B cell (primary cell): ENCODE results near the gene SLC18A3. TPM values are rescaled to one million over a fixed set of nuclear protein-coding genes. Genes with fewer than 3 reads are reported as not detected.

Source experiments
- ATAC-seq: fragments of 200-7000 bp; cut with Tn5 transposase; one replicate; pipeline ENCODE4 v1.10.0; 2021; ENCODE audit warnings: low read depth, mild to moderate bottlenecking, moderate number of reproducible peaks, moderate library complexity
- CTCF ChIA-PET: fragments of 350-600 bp; sonication (Branson Sonifier 250); formaldehyde crosslinking; loops from one replicate; lab custom pipeline; 2021; ENCODE audit warnings: antibody characterized with exemption, inconsistent platforms; lab: Charles Lee
- POLR2A ChIA-PET: fragments of 350-600 bp; sonication (Branson Sonifier 250); formaldehyde crosslinking; loops from one replicate; lab custom pipeline; 2021; ENCODE audit warnings: antibody characterized with exemption; lab: Charles Lee
- DNase-seq: peaks from one replicate; pipeline ENCODE4 v3.0.0; 2013
- H2AFZ ChIP-seq: 2 replicates; pipeline ENCODE4 v1.6.1; 2012; ENCODE audit warnings: mild to moderate bottlenecking, low read depth, low read length; ENCODE audit not compliant: insufficient read depth, poor library complexity, severe bottlenecking
- H3K27ac ChIP-seq, 2 donors: 1 replicate in 1 of 2; 2 replicates in 1 of 2; pipeline ENCODE4 v1.5.1; 2012 to 2013; ENCODE audit warnings: low read length in 2 of 2, mild to moderate bottlenecking in 2 of 2, moderate library complexity in 1 of 2
- H3K27me3 ChIP-seq, 4 experiments: fragments of 200-600 bp in 1 of 4; sonication (generic) in 1 of 4; replicated peaks in 1 of 4; 1 replicate in 2 of 4; 2 replicates in 2 of 4; pipeline versions ENCODE4 v1.6.1 to v1.7.0; 2013 to 2016; ENCODE audit warnings: low read length in 3 of 4, mild to moderate bottlenecking in 2 of 4, mixed read lengths in 1 of 4, moderate library complexity in 1 of 4; ENCODE audit not compliant: insufficient read depth in 4 of 4, control insufficient read depth in 3 of 4; ENCODE audit errors: control extremely low read depth in 1 of 4
- H3K36me3 ChIP-seq, 2 experiments: replicated peaks in 1 of 2; 1 replicate in 1 of 2; 2 replicates in 1 of 2; pipeline versions ENCODE4 v1.6.1 to v1.7.1; 2013; ENCODE audit warnings: low read length in 1 of 2; ENCODE audit not compliant: insufficient read depth in 2 of 2, control insufficient read depth in 1 of 2; ENCODE audit errors: control extremely low read depth in 1 of 2, extremely low read depth in 1 of 2
- H3K4me1 ChIP-seq, 2 donors: fragments of 200-600 bp in 1 of 2; sonication (generic) in 1 of 2; 1 replicate in 1 of 2; 2 replicates in 1 of 2; pipeline versions ENCODE4 v1.5.1 to v1.6.1; 2013 to 2017; ENCODE audit warnings: low read length in 2 of 2; ENCODE audit not compliant: control insufficient read depth in 2 of 2, insufficient read depth in 2 of 2
- H3K4me2 ChIP-seq: replicated peaks from 2 replicates; pipeline ENCODE3; 2012; ENCODE audit warnings: mild to moderate bottlenecking, low read depth, low read length; ENCODE audit not compliant: poor library complexity, severe bottlenecking
- H3K4me3 ChIP-seq, 5 experiments: fragments of 200-600 bp in 1 of 5; sonication (generic) in 1 of 5; 1 replicate in 3 of 5; 2 replicates in 2 of 5; pipeline versions ENCODE4 v1.5.1 to v1.7.0; 2011 to 2016; ENCODE audit warnings: low read length in 4 of 5, mild to moderate bottlenecking in 4 of 5, low read depth in 2 of 5, control low read depth in 1 of 5, moderate library complexity in 1 of 5; ENCODE audit not compliant: insufficient read depth in 1 of 5; ENCODE audit errors: control extremely low read depth in 1 of 5, extremely low read depth in 1 of 5
- H3K79me2 ChIP-seq: fragments of 200-600 bp; sonication (generic); one replicate; pipeline ENCODE4 v1.6.0; 2016; ENCODE audit warnings: low read length; ENCODE audit not compliant: control insufficient read depth, insufficient read depth
- H3K9ac ChIP-seq: fragments of 200-600 bp; sonication (generic); 2 replicates; pipeline ENCODE4 v1.6.1; 2017; ENCODE audit warnings: mild to moderate bottlenecking, low read length, moderate library complexity
- H3K9me3 ChIP-seq, 3 donors: one replicate each; pipeline versions ENCODE4 v1.6.1 to v1.7.1; 2013; ENCODE audit warnings: low read length in 2 of 3; ENCODE audit not compliant: control insufficient read depth in 2 of 3, insufficient read depth in 1 of 3; ENCODE audit errors: control extremely low read depth in 1 of 3
- H4K20me1 ChIP-seq: 2 replicates; pipeline ENCODE4 v1.6.0; 2012; ENCODE audit warnings: mild to moderate bottlenecking, low read length; ENCODE audit not compliant: insufficient read depth, control insufficient read depth, poor library complexity, severe bottlenecking
- H3K27ac Mint-ChIP-seq: one replicate; pipeline ENCODE4 v1.8.0; 2021; ENCODE audit warnings: mixed read lengths
- H3K27me3 Mint-ChIP-seq: one replicate; pipeline ENCODE4 v1.8.0; 2021; ENCODE audit warnings: mixed read lengths
- H3K4me1 Mint-ChIP-seq: one replicate; pipeline ENCODE4 v1.8.0; 2021; ENCODE audit warnings: mixed read lengths
- H3K4me3 Mint-ChIP-seq: one replicate; pipeline ENCODE4 v1.8.0; 2021; ENCODE audit warnings: mixed read lengths
- H3K9me3 Mint-ChIP-seq: one replicate; pipeline ENCODE4 v1.8.0; 2022; ENCODE audit warnings: mixed read lengths; ENCODE audit not compliant: insufficient read depth
- CTCF ChIP-seq: fragments of 200-600 bp; IDR thresholded peaks from one replicate; pipeline ENCODE4 v1.8.0; 2022; ENCODE audit warnings: antibody characterized with exemption, mild to moderate bottlenecking
- EZH2 ChIP-seq: IDR thresholded peaks from 2 replicates; pipeline ENCODE4 v1.6.1; 2012; ENCODE audit warnings: borderline replicate concordance, low read depth, mild to moderate bottlenecking, moderate library complexity, low read length; ENCODE audit not compliant: insufficient read depth, poor library complexity, severe bottlenecking
- WGBS: methylation state at CpG from one replicate; pipeline ENCODE4 v1.1.5; 2013; ENCODE audit warnings: missing lambda C conversion rate; ENCODE audit not compliant: insufficient coverage; 5-methylcytosine and 5-hydroxymethylcytosine counted together
- intact Hi-C: fragments of 100-400 bp; cut with micrococcal nuclease; formaldehyde crosslinking; loops from one replicate; pipeline ENCODE4 v1.10.0; 2022
- polyA plus RNA-seq: library from polyadenylated mRNA; depleted of rRNA; stranded (reverse); fragments of >200 nt; gene quantifications from 2 replicates; pipeline ENCODE4 v1.2.3, GENCODE V29; 2012
- total RNA-seq, 2 donors: library from RNA; stranded (reverse); fragments of 120-200 nt in 1 of 2; gene quantifications; 1 replicate in 1 of 2; 2 replicates in 1 of 2; pipeline versions ENCODE4 v1.2.3 to v1.2.4, GENCODE V29; 2013 to 2022

SLC18A3 gene
- total and polyA plus RNA-seq, 2 donors (not counting 1 experiment from before 2014, with no cell fraction given), result not detected

DNA sequence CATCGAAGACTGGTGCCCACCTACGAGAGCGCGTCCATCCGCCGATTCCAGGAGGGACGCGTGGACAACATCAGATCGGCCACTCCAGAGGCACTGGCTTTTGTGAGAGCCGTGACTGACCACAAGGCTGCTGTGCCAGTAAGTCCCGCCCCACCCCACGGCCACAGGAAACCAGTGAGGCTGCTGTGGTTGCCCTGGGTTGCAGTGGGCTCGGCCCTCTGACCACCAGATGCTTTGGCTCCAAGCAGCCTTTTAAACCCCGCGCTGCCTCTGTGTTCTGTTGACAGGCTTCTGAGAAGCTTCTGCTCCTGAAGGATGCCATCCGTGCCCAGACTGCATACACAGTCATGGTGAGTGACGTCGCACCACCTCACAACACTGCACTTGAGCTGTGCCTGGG, 45.0 kb downstream of the SLC18A3 start:
- peaks cover 3% of the 10 kb centered on the region for H3K9me3 Mint-ChIP-seq
- DNase-seq, result no peak
- Histone ChIP-seq H4K20me1 (no peaks in the 10 kb centered on the region), H3K79me2 (no peaks in the 10 kb centered on the region), H3K27ac (no peak overlapping the region), H3K27me3 (no peaks in the 10 kb centered on the region), H3K4me2 (no peak overlapping the region), H3K4me3 (no peak overlapping the region), H3K36me3 (no peaks in the 10 kb centered on the region), H3K9ac (no peak overlapping the region), H3K4me1 (no peaks in the 10 kb centered on the region), H2AFZ (no peak overlapping the region), H3K9me3 (peaks cover 0 to 14% (median 0%) of the 10 kb centered on the region in 3 donors)
- no peak overlapping the region for H3K4me3 Mint-ChIP-seq
- H3K4me1 Mint-ChIP-seq, result peaks cover 3% of the 10 kb centered on the region
- intact Hi-C loops, result no loop called here
- no peak for TF ChIP-seq EZH2
- TF ChIP-seq CTCF, result no peak
- ATAC-seq, result no peak
- 70% methylated on average over 18 of the region's 18 CpGs for WGBS
- ChIA-PET CTCF (no interaction called here), POLR2A (no interaction called here)
- H3K27me3 Mint-ChIP-seq, result peaks cover 14% of the 10 kb centered on the region
- no peak overlapping the region for H3K27ac Mint-ChIP-seq

DNA sequence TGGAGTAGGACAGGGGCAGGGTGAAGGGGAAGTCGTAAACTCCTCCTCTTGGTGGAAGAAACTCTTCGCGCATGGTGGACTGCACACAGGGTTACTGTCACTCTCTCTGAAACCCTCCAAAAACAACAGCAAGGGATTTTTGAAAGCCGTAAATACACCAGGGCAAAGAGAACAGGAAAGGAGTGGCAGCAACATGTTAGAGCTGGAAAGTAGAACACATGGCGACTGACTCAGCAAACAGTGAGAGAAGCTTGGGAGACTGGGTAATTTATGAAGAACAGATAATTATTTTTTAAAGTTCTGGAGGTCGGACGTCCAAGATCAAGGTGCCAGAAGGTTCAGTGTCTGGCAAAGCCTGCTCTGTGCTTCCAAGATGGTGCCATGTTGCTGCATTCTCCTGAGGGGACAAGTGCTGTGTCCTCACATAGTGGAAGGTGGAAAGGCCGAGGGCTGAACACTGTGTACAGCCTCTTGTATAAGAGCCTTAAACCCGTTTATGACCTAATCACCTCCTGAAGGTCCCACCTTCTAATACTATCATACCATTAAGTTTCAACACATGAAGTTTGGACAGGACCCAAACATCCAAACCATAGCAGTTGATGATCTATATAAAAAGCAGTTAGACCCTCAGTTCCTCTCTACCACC, 46.9 kb downstream of the SLC18A3 start:
- Histone ChIP-seq H3K9me3 (peaks cover 0 to 16% (median 0%) of the 10 kb centered on the region in 3 donors), H3K27me3 (no peaks in the 10 kb centered on the region), H4K20me1 (no peaks in the 10 kb centered on the region), H3K27ac (no peak overlapping the region), H3K4me2 (no peak overlapping the region), H3K36me3 (no peaks in the 10 kb centered on the region), H3K4me3 (no peak overlapping the region), H2AFZ (no peak overlapping the region), H3K79me2 (no peaks in the 10 kb centered on the region), H3K9ac (no peak overlapping the region), H3K4me1 (no peaks in the 10 kb centered on the region)
- CTCF ChIA-PET, result no interaction called here
- Mint-ChIP-seq H3K27ac (no peak overlapping the region), H3K9me3 (peaks cover 3% of the 10 kb centered on the region), H3K4me1 (no peaks in the 10 kb centered on the region), H3K27me3 (peaks cover 7% of the 10 kb centered on the region), H3K4me3 (no peak overlapping the region)
- DNase-seq (no peak), ATAC-seq (no peak)
- 90% methylated on average over 3 of the region's 9 CpGs for WGBS
- intact Hi-C loops, result no loop called here
- POLR2A ChIA-PET, result no interaction called here
- no peak for TF ChIP-seq CTCF
- TF ChIP-seq EZH2, result no peak
